Occipital lobe (tissue), 2 donors: ENCODE data around the gene ABCA3. TPM values are rescaled to one million over a fixed set of nuclear protein-coding genes. Genes with fewer than 3 reads are reported as not detected.
A peak's percentile ranks its signal among the peaks of the same experiment; 100 is the strongest.
"Not testable (repeated sequence)": the region's sequence is repeated elsewhere in the genome, so short reads cannot be mapped to it uniquely, and the experiment has no call there.

Experiments
- DNase-seq: peaks from one replicate; lab custom pipeline; 2025; lab: John Stamatoyannopoulos, UW
- total RNA-seq: library from RNA; depleted of rRNA; stranded (reverse); fragments of >200 nt; gene quantifications from one replicate; pipeline ENCODE4 v1.2.3, GENCODE V29; 2014

ABCA3 gene
- 34.8 TPM for total RNA-seq

DNA sequence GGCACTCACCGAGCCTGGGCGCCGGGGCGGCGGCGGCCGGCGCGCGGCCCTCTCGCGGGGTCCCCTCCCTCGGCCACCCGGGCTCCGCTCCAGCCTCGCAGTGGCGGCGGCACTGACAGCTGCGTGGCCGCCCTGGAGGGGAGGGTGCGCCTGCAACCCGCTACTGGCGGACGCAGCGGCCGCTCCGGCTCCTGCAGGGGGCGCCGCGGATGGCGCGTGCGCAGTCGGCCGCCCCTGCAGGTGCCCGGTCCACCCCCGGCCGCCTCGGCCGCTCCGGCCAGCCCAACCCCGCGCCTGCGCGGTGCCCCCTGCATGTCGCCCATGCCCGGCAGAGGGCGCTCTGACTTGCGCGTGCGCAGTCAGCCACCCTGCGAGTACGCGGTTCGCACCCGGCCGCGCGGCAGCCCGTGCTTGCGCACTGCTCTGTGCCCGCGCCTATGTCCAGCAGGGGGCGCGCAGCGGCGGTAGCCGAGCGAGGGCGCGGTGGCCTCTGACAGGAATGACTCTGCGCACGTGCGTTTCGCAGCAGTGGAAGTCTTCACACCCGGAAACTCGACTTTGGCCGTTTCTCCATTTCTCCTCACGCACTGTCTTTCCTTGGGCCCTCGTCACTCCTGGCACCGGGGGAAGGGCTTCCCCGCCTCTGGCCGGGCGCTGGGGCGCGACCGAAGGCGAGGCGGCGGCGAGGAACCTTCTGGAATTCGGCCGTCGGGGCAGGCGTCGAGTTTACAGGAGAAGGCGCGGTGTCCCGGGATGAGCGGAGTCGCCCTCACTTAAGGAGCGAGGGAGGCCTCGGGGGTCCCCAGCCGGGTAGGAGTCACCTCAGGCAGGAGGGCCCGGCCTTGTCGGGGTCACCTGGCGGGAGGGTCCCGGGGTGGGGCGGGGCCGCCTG lies at the start of gene ABCA3:
TSS of gene ABCA3 (minus strand) at position 165 of the 892 bp plus-strand sequence. CDS start 14,262 bp downstream, outside the sequence.
- DNase-seq, result peak; percentile 87

DNA sequence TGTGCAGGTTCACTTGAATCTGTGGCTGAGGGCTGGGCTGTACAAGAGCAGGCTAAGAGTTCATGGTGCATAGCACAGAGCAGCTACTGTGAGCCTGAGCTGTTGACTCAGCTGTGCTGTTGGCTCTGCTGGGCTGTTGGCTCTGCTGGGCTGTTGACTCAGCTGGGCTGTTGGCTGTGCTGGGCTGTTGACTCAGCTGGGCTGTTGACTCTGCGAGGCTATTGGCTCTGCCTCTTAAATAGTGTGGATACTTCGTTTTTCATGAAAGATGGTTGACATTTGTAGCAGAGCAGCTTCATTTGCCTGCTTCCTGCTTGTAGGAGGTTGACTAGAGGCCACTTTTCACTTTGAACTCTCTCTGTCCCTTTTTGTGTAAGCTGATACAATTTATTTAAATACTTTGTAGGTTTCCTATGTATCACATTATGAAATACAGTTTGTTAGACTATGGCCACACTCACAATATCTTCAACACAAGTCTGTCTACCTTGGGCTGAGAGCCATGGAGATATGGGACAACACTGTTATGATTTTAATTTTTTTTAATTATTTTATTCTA lies 48.4 kb upstream of the ABCA3 start:
- no peak for DNase-seq

DNA sequence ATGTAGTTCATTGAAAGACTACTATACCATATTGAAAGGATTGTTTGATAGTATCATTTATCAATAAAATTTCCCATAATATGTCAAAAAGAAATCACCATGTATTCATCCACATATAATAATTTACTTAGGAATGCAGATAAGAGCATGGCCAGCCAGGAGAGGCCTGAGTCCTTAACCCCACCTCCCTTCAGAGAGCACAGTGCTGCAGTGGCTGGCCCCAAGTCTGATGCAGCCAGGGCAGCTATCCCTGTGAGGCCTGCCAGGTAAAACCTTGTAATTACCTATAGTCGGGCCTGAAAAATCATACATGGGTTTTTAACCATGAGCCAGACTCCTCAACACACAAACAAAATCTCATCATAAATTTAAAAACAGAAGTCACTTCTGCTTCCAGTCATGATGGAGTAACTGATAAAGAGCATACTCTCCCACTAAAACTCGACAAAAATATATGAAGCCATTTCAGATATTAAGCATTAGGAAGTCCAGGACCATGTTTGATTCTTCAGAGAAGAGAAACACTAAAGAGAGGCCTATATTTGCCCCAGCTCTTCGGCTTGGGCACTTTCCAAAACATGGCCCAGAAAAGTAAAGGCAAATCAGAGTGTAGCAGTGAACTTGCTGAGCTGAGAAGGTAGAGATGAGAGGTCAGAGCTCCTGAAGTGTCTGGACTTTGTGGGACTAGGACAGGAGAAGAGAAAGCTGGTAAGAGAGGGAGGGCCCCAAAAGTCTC lies 47.8 kb upstream of the ABCA3 start:
- DNase-seq, result no peak

DNA sequence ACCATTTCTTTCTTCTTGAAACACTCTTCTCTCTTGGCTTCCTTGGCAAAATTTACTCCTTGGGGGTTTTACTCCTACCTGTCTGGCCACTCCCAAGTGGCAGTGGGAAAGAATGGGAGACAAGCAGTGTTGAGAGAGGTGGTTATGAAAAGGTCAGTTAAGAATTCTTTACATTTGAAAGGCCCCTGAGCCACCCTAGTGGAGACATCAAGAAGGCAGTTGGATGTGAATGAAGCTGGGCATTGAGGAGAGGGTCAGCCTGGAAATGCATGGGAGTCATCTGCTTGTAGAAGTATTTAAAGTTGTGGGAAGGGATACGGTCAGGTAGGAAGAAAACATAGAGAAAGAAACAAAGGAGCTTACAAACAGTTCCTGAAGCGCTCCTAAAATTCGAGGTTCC lies 46.5 kb upstream of the ABCA3 start:
- no peak for DNase-seq

DNA sequence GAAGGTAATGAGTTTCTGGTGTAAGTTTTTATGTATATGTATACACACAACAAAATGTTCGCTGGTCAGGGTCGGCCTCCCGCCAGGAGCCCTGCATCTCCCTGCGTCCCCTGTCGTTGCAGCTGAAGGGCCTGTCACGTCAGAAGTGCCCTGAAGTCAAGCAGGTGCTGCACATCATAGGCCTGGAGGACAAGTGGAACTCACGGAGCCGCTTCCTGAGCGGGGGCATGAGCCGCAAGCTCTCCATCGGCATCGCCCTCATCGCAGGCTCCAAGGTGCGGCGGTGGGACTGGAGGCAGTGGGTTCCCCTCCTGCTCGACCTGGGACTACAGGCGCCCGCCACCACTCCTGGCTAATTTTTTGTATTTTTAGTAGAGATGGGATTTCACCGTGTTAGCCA lies 45.5 kb upstream of the ABCA3 start:
- not testable (repeated sequence) for DNase-seq

DNA sequence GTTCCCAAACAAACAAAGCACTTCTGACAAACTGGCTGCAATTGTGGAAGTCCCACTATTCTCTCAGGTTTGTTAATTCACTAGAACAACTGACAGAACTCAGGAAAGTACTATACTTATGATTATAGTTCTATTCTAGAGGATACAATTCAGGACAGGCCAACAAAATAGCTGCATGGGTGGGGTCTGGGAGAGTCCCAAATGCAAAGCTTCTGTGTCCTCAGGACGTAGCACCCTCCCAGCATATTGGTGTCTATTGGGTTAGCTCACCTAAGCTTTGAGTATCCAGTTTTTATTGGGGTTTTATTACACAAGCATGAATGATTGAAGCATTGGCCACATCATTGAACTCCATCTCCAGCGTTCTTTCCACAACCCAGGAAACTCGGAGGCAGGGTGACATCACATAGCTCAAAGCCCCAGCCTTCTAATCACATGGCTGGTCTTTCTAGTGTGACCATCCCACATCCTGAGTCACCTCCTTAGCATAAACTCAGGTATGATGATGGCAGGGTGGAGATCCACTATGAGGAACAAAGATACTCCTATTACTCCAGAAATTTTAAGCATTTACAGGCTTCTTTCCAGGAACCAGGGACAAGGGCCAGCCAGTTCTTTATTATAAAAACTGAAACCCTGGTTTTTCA lies 44.8 kb upstream of the ABCA3 start:
- no peak for DNase-seq

DNA sequence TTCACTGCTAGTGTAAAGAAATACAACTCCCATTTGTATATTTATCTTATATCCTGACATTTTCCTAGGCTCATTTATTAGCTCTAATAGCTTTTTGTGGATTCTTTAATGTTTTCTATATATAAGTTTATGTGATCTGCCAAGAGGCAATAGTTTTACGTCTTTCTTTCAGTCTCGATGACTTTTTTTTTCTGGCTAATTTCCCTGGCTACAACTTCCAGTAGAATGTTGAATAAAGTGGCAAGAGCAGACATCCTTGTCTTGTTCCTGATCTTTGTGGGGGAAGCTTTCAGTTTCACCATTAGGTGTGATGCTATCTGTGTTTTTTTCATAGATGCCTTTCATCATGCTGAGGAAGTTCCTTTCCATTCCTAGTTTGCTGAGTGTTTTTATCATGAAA lies 43.9 kb upstream of the ABCA3 start:
- no peak for DNase-seq

DNA sequence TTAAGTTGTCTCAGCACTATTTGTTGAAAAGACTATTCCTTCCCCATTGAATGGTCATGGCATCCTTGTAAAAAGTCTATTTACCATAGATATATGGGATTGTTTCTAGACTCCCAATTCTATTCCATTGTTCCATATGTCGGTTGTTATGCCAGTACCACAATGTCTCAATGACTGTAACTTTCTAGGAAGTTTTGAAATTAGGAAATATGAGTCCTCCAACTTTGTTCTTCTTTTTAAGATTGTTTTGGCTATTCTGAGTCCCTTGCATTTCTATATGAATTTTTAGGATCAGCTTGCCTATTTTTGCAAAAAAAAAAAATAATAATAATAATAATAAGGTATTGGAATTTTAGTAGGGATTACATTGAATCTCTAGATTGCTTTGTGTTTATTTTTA lies 43.0 kb upstream of the ABCA3 start:
- no peak for DNase-seq

DNA sequence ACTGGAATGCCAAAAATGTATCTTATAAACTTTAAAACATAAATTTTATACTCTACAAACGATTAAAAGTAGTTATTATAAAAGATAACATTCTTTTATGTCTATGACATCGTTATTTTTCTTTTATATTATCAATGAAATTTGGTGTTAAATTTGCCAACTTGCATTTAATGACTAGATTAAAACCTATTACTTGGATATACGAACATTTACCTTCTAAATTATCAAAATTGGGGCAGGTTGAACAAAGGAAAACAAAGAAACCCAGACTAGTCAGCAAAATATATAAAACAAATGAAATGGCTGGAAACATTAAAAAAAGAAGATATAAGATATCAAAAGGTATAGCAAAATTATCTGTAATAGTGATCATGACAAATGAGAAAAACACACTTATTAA lies 34.1 kb upstream of the ABCA3 start:
- no peak for DNase-seq

DNA sequence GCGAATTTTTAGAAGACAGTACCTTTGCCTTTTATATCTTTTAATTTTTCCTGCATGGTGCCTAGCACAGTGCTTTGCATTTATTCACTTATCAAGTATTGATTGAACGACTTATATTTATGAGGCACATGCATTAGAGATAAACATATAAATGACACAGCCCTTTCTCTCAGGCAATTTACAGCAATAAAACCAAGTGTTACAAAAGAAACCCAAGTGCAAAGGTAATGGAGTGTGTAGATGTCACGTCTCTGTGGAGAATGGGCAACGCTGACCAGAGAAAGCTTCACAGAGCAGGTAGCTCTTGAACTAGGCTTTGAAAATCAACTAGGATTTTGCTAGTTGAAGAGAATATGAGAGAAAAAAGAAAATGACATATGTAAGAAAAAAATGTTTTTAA lies 32.6 kb upstream of the ABCA3 start:
- no peak for DNase-seq

DNA sequence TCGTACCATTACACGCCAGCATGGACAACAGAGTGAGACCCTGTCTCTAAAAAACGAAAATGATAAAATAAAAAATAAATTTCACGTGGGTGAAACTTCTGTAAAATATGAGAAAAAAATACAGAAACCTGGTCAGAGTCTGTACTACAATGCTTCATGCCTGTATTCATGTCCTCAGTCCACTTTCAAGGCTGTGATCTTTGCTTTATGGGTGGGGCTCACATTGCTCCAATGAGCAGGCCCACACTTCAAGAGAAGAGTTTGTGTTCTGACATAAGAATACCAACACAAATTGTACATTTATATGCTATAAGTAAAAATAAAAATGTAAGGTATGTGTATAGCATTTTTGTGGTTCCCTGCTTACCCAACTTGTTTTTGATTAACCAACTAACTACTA lies 32.2 kb upstream of the ABCA3 start:
- DNase-seq, result no peak

DNA sequence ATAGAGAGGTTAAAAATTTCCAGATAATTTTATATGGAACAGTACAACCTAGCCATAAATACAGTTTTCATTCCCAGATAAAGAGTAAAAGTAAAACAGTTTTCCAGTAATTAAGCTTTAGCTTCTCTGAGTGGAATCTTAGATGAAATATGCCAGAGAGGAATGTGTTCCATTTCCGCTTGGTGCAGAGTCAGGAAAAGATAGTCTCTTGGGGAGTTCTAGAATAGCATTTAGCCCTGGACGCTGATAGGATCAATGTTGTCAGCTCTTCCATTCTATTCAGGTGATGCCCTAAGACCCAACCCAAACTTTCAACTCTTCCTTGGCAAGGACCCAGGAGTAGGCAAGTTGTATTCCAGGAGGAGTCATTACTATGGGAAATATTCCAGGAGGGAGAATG lies 30.9 kb upstream of the ABCA3 start:
- DNase-seq, result no peak

DNA sequence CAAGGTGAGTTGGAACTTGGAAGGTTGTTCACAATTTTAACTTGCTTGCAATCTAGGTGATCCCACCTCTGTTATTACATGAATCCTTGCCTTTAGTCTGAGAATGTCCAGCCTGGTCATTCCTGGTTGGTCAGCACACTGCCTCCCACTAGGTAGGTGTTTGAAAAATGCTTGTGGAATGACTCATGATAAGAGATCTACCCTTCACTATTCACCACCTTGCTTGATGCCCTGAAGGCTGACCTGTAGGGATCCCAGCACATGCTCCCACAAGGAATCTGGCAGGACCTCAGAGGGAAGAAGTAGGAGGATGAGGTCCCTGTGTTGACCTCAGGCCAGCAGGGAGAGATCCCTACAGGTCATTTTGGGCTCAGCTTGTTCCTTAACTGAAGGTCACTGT lies 30.2 kb upstream of the ABCA3 start:
- no peak for DNase-seq

DNA sequence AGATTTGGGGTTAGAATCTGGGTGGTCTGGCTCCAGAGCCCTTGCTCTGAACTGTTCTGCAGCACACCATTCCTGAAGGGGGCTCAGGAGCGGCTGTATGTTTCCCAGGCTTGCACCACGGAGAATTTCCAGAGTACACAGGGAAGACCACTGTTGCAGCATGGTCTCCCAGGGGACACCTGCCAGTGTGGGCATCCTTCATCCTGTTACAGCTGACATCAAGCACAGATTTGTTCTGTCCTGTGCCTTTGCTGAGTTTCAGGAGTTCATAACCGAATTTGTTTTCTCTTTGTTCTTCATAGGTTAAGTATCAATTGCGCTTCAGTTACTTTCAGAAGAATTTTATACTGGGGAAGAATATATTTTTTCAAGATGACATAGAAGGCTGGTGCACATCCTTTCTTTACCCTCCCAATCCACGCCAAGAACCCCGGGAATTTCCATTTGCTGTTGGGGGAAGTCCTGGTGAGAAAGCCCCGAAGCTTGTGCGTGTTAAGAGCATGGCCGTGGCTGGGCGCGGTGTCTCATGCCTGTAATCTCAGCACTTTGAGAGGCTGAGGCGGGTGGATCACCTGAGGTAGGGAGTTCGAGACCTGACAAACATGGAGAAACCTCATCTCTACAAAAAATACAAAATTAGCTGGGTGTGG lies 26.3 kb upstream of the ABCA3 start:
- DNase-seq, result no peak

DNA sequence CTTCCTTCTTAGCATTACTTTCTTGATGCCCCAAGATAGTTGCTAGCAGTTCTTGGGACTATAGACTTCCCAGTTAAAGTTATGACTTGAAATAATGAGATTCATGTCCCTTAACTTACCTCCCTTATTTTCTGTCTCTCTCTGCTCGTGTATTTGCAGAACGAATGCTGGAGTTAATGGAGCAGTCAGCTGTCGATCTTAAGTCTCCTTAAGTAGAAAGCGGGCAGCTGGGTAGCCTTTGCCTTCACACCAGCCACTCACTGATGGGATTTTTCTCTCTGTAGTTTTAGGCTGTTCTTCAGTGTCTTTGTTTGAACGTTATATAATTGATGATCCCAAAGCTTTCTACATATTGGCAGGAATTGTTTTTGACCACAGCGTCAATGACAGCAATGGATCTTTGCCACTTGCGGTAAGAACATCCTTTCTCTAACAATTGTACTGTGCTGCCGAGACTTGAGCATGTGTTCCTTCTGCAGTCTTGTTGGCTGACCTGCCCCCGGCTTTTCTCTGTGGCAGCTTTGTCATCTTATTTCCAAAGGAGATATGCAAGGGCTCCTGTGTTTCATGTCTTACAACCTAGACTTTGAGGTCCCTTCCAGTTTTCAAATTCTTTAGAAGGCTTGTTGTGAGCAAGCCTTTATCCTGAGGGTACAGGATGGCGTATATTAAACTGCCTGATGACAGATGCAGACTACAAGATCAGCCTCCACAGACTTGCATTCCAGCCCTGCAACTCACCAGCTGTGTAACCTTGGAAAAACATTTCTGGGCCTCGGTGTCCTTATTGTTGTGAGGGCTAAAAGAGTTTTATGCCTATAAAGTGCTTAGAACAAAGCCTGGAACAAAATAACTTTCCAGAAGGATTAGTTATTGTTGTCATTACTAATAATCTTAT lies 25.1 kb upstream of the ABCA3 start:
- DNase-seq, result no peak

DNA sequence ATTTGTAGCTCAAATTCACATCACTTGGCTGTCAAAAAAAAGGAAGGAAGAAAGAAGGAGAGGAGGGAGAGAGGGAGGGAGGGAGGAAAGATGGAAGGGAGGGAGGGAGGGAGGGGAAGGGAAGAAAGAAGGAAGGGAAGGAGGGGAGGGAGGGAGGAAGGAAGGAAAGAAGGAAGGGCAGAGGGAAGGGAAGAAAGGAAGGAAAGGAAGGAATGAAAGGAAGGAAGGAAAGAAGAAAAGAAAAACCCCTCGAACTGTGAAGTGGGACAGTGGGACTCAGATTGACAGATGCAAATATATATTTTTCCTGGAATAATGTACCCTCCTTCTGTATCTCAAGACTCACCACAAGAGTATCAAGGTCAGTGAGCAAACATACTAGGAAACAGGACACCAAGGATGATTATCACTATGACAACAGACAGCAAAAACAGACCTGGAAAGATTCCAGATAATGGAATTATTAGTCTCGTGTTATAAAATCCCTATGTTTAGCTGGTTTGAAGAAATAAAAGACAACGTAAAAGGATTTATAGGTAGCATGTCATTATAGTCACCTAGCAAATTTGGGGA lies 24.2 kb upstream of the ABCA3 start:
- no peak for DNase-seq

DNA sequence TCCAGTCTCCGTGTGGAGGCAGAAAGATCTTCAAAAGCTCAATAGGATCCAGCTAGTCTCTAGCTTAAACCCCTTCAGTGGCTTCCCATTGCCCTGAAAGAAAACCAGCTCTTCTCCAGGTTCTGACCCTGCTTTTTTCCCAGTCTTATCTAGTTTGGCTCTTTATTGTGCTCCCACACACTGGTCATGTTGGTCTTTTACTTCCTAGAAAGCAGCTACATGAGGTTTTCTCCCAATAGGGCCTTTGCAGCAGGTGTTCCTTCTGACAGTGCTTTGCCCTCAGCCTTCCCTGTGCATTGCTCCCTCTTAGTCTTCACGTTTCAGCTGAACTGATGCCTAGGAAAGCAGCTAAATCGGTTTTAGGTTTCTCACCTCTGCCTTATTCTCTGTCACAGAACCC lies 21.7 kb upstream of the ABCA3 start:
- no peak for DNase-seq

DNA sequence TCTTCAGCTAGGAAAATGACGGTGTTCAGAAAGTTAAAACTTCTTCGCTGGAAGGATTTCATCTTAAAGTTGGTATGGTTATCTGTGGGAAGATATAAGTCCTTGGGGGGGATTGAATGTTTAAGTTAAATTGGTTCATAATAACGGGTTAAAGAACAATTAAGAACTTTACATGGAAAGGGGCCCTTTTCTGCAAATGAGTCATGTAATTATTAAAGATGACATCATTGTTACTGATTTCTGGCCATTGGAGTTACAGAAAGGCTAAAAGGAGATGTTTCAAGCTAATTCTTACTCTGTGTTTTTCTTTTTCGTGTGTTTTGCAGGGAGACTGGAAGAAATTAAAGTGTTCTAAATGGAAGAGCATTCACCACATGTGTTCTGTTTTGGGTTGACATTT lies 20.6 kb upstream of the ABCA3 start:
- no peak for DNase-seq

DNA sequence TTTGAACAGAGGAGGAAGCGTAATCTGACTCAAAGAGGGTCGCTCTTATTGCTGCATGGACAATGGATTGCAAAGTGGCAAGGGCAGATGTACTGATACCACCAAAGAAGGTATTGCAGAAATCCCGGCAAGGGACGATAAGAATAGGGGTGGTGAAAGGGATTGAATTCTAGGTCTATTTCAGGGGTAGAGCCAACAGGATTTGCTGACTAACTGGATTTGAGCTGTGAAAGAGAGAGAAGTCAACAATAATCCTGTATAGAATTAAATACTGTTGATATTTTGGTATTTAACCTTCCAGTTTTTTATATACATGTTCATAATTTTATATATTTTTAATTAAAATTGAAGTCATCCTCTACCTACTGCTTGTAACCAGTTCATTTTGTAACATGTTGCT lies 19.4 kb upstream of the ABCA3 start:
- DNase-seq, result no peak

DNA sequence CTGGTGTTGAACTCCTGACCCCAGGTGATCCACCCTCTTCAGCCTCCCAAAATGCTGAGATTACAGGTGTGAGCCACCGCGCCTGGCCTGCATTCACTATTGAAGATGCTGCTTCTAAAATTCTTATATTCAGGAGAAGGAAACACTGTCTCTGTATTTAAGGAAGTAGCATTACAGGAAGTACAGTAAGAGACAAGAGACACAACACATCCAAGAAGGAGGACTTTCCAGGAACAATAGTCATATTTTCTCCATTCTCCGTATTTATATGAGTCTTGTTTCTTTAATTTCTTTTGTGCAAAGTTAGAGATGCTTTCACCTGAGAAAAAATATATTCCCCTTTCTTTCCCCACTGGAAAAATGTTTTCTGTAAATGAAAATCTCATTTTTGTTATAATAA lies 18.3 kb upstream of the ABCA3 start:
- DNase-seq, result no peak
